Umbilical cord (tissue), 2 donors: ENCODE measurements around the gene KRTAP2-3. TPM values are rescaled to one million over a fixed set of nuclear protein-coding genes. Genes with fewer than 3 reads are reported as not detected.

ENCODE experiments used
- DNase-seq: peaks from one replicate; pipeline ENCODE4 v3.0.0-alpha.2; 2015; ENCODE audit warnings: low spot score
- total RNA-seq: library from RNA; depleted of rRNA; stranded (reverse); fragments of >200 nt; gene quantifications from one replicate; pipeline ENCODE4 v1.2.3, GENCODE V29; 2014; ENCODE audit warnings: low replicate concordance; ENCODE audit not compliant: insufficient read depth

Gene KRTAP2-3
- total RNA-seq, 1 donor from 2014 or later, result 20.5 TPM

- DNase-seq, result no peak
These were observed 30.2 kb downstream of the KRTAP2-3 start, which contains the start of gene KRTAP1-4 for GRCh38 chr17:41029633-41030245. Gene KRTAP1-4, minus strand, starts transcription at chr17:41030195. Its CDS starts 117 bp downstream, at chr17:41030078.

- no peak for DNase-seq
These were observed 33.0 kb downstream of the KRTAP2-3 start, which contains the start of gene KRTAP1-5 for GRCh38 chr17:41026715-41027471. Gene KRTAP1-5, minus strand, starts transcription at chr17:41027208. Its CDS starts 53 bp downstream, at chr17:41027155.

GRCh38 chr17:41024697-41025096, 35.2 kb downstream of the KRTAP2-3 start:
- DNase-seq, result no peak

GRCh38 chr17:41020336-41020735, 39.6 kb downstream of the KRTAP2-3 start:
- DNase-seq, result no peak

GRCh38 chr17:41019415-41019814, 40.5 kb downstream of the KRTAP2-3 start:
- DNase-seq, result no peak

- DNase-seq, result no peak
These were observed 41.4 kb downstream of the KRTAP2-3 start for GRCh38 chr17:41018541-41018940.

GRCh38 chr17:41016578-41017215, 43.2 kb downstream of the KRTAP2-3 start:
- DNase-seq, result no peak

- no peak for DNase-seq
These were observed 44.5 kb downstream of the KRTAP2-3 start for GRCh38 chr17:41015454-41015853.

GRCh38 chr17:41013606-41014005, 46.3 kb downstream of the KRTAP2-3 start:
- no peak for DNase-seq

GRCh38 chr17:41013181-41013580, 46.7 kb downstream of the KRTAP2-3 start:
- no peak for DNase-seq

GRCh38 chr17:41012326-41013120, 47.4 kb downstream of the KRTAP2-3 start:
- DNase-seq, result no peak

GRCh38 chr17:41010441-41010840, 49.5 kb downstream of the KRTAP2-3 start:
- no peak for DNase-seq

- DNase-seq, result no peak
These were observed 50.0 kb downstream of the KRTAP2-3 start for GRCh38 chr17:41009936-41010335.

GRCh38 chr17:41009301-41009760, 50.6 kb downstream of the KRTAP2-3 start:
- no peak for DNase-seq

Other genes starting within 250 kb of the KRTAP2-3 start
- 45.7 TPM for gene KRT10, start 237.5 kb downstream of the KRTAP2-3 start, total RNA-seq
- 4.6 TPM for gene KRT12, start 192.9 kb downstream of the KRTAP2-3 start, total RNA-seq
- gene KRT20, start 174.9 kb downstream of the KRTAP2-3 start, total RNA-seq, result 3.4 TPM
- 24.3 TPM for gene KRT23, start 122.5 kb downstream of the KRTAP2-3 start, total RNA-seq
- 2.4 TPM for gene KRT39, start 93.2 kb downstream of the KRTAP2-3 start, total RNA-seq
- not detected for gene KRT40, start 75.8 kb downstream of the KRTAP2-3 start, total RNA-seq
- not detected for gene KRTAP3-3, start 66.0 kb downstream of the KRTAP2-3 start, total RNA-seq
- 31.1 TPM for gene KRTAP3-2, start 60.2 kb downstream of the KRTAP2-3 start, total RNA-seq
- gene KRTAP3-1, start 51.0 kb downstream of the KRTAP2-3 start, total RNA-seq, result not detected
- not detected for gene KRTAP1-5, start 32.9 kb downstream of the KRTAP2-3 start, total RNA-seq
- gene KRTAP1-4, start 29.9 kb downstream of the KRTAP2-3 start, total RNA-seq, result not detected
- not detected for gene KRTAP1-3, start 25.2 kb downstream of the KRTAP2-3 start, total RNA-seq
- gene KRTAP1-1, start 18.7 kb downstream of the KRTAP2-3 start, total RNA-seq, result not detected
- gene KRTAP2-1, start 12.8 kb downstream of the KRTAP2-3 start, total RNA-seq, result not detected
- gene KRTAP2-2, start 4.9 kb downstream of the KRTAP2-3 start, total RNA-seq, result 8.4 TPM
- not detected for gene KRTAP2-4, start 5.8 kb upstream of the KRTAP2-3 start, total RNA-seq
- not detected for gene KRTAP4-7, start 24.0 kb upstream of the KRTAP2-3 start, total RNA-seq
- not detected for gene KRTAP4-8, start 38.0 kb upstream of the KRTAP2-3 start, total RNA-seq
- not detected for gene KRTAP4-16, start 42.1 kb upstream of the KRTAP2-3 start, total RNA-seq
- not detected for gene KRTAP4-9, start 45.3 kb upstream of the KRTAP2-3 start, total RNA-seq
- gene KRTAP4-11, start 58.3 kb upstream of the KRTAP2-3 start, total RNA-seq, result 3.4 TPM
- not detected for gene KRTAP4-12, start 64.1 kb upstream of the KRTAP2-3 start, total RNA-seq
- gene KRTAP4-6, start 80.4 kb upstream of the KRTAP2-3 start, total RNA-seq, result 1.2 TPM
- gene KRTAP4-5, start 89.7 kb upstream of the KRTAP2-3 start, total RNA-seq, result 5.5 TPM
- gene KRTAP4-4, start 100.6 kb upstream of the KRTAP2-3 start, total RNA-seq, result 2.6 TPM
- gene KRTAP4-3, start 108.1 kb upstream of the KRTAP2-3 start, total RNA-seq, result 1.4 TPM
- gene KRTAP4-2, start 118.1 kb upstream of the KRTAP2-3 start, total RNA-seq, result not detected
- 1.9 TPM for gene KRTAP4-1, start 124.8 kb upstream of the KRTAP2-3 start, total RNA-seq
- gene KRTAP9-1, start 129.8 kb upstream of the KRTAP2-3 start, total RNA-seq, result 1.4 TPM
- gene KRTAP9-2, start 166.5 kb upstream of the KRTAP2-3 start, total RNA-seq, result not detected
- not detected for gene KRTAP9-3, start 172.3 kb upstream of the KRTAP2-3 start, total RNA-seq
- not detected for gene KRTAP9-8, start 177.9 kb upstream of the KRTAP2-3 start, total RNA-seq
- gene KRTAP9-4, start 189.6 kb upstream of the KRTAP2-3 start, total RNA-seq, result 1.2 TPM
- not detected for gene KRTAP9-9, start 195.3 kb upstream of the KRTAP2-3 start, total RNA-seq
- not detected for gene KRTAP9-6, start 205.3 kb upstream of the KRTAP2-3 start, total RNA-seq
- gene KRTAP9-7, start 215.6 kb upstream of the KRTAP2-3 start, total RNA-seq, result not detected
- not detected for gene KRTAP29-1, start 242.7 kb upstream of the KRTAP2-3 start, total RNA-seq
- gene KRTAP16-1, start 249.2 kb upstream of the KRTAP2-3 start, total RNA-seq, result not detected